SH-SY5Y (cell line): Measurements from ENCODE around the gene CAMK2D.

Source experiments
- GATA2 ChIP-seq: IDR thresholded peaks from 2 replicates; pipeline ENCODE4 v1.6.1; 2011; ENCODE audit warnings: mild to moderate bottlenecking, low read depth, low read length
- GATA3 ChIP-seq: IDR thresholded peaks from 2 replicates; pipeline ENCODE4 v1.6.1; 2011; ENCODE audit warnings: low read depth, mild to moderate bottlenecking, low read length, moderate library complexity

DNA sequence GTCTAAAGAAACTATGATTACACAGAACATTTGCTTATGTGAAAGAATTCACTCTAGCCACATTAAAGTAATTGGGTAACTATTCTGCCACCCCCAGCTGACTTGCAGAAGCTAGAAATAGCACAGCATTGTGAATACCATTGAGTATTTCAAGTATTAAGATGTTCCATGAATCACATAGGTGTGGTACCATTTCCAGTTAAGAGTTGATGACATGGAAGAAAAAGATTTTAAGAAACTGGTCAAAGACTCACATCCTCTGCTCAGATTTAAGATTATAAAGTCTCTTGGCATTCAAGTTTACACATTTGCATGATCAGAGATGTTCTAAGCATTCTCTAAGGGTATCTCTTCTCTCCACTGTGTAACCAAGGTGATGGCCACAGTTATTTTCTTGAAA lies 287.5 kb downstream of the CAMK2D start:
- no peak for TF ChIP-seq GATA2
- TF ChIP-seq GATA3: no peak
